ENCODE results near the gene CARS2. TPM values are rescaled to one million over a fixed set of nuclear protein-coding genes. Genes with fewer than 3 reads are reported as not detected.

CARS2 gene
- total RNA-seq, 2 experiments from 2014 or later = 78.9 to 84.8 TPM

- Mint-ChIP-seq H3K9me3 (no peaks in the 10 kb centered on the region), H3K36me3 (peaks cover 4% of the 10 kb centered on the region), H3K27me3 (no peaks in the 10 kb centered on the region), H3K27ac (no peak overlapping the region), H3K4me1 (peaks cover 5% of the 10 kb centered on the region), H3K4me3 (no peak overlapping the region)
- ATAC-seq (ENCODE audit: low read depth) (no peak), DNase-seq (no peak)
- POLR2A ChIA-PET = interaction anchor here (0.7 kb wide), 1 partner anchor 62 kb away, joined by 4 read pairs; no protein-coding TSS in a partner anchor
These were observed 55.5 kb downstream of the CARS2 start for GRCh38 chr13:110650436-110650835.

GRCh38 chr13:110649551-110649950 is 56.4 kb downstream of the CARS2 start:
- H3K4me3 Mint-ChIP-seq = no peak overlapping the region

GRCh38 chr13:110648848-110649421 is 57.0 kb downstream of the CARS2 start:
- no peaks in the 10 kb centered on the region for H3K9me3 Mint-ChIP-seq

More at GRCh38 chr13:110649551-110649950, 56.4 kb downstream of the CARS2 start:
- Mint-ChIP-seq H3K27me3 (no peaks in the 10 kb centered on the region), H3K36me3 (peaks cover 4% of the 10 kb centered on the region), H3K4me1 (peaks cover 5% of the 10 kb centered on the region), H3K9me3 (no peaks in the 10 kb centered on the region), H3K27ac (no peak overlapping the region)
- POLR2A ChIA-PET = interaction anchor here (0.7 kb wide), 1 partner anchor 63 kb away, joined by 4 read pairs; no protein-coding TSS in a partner anchor
- no peak for ATAC-seq (ENCODE audit: low read depth)
- DNase-seq = no peak

GRCh38 chr13:110648146-110648819 is 57.6 kb downstream of the CARS2 start:
- Mint-ChIP-seq H3K27ac (peak overlapping the region; percentile 48), H3K36me3 (peaks cover 4% of the 10 kb centered on the region), H3K4me1 (peaks cover 3% of the 10 kb centered on the region), H3K27me3 (no peaks in the 10 kb centered on the region), H3K4me3 (no peak overlapping the region), H3K9me3 (no peaks in the 10 kb centered on the region)
- POLR2A ChIA-PET = no interaction called here
- ATAC-seq (ENCODE audit: low read depth) (no peak), DNase-seq (no peak)

More at GRCh38 chr13:110648848-110649421, 57.0 kb downstream of the CARS2 start:
- Mint-ChIP-seq H3K4me3 (no peak overlapping the region), H3K27me3 (no peaks in the 10 kb centered on the region), H3K4me1 (peaks cover 5% of the 10 kb centered on the region), H3K36me3 (peaks cover 4% of the 10 kb centered on the region), H3K27ac (no peak overlapping the region)
- POLR2A ChIA-PET = no interaction called here
- DNase-seq (no peak), ATAC-seq (ENCODE audit: low read depth) (no peak)

- Mint-ChIP-seq H3K36me3 (peaks cover 5% of the 10 kb centered on the region), H3K27ac (no peak overlapping the region)
- POLR2A ChIA-PET = interaction anchor here (0.6 kb wide), 1 partner anchor 1974 kb away, joined by 3 read pairs; no protein-coding TSS in a partner anchor
These were observed 58.6 kb downstream of the CARS2 start for GRCh38 chr13:110647365-110647737.

GRCh38 chr13:110646442-110647364 is 59.2 kb downstream of the CARS2 start:
- POLR2A ChIA-PET = interaction anchor here (0.9 kb wide), 2 partner anchors 68 to 111 kb away, joined by 3 read pairs; no protein-coding TSS in a partner anchor

More at GRCh38 chr13:110647365-110647737, 58.6 kb downstream of the CARS2 start:
- Mint-ChIP-seq H3K27me3 (no peaks in the 10 kb centered on the region), H3K4me1 (peaks cover 1% of the 10 kb centered on the region), H3K9me3 (no peaks in the 10 kb centered on the region), H3K4me3 (no peak overlapping the region)
- ATAC-seq (ENCODE audit: low read depth) (no peak), DNase-seq (no peak)

GRCh38 chr13:110645750-110646149 is 60.2 kb downstream of the CARS2 start:
- Mint-ChIP-seq H3K4me3 (no peak overlapping the region), H3K27me3 (no peaks in the 10 kb centered on the region), H3K27ac (no peak overlapping the region), H3K4me1 (peaks cover 1% of the 10 kb centered on the region), H3K9me3 (no peaks in the 10 kb centered on the region), H3K36me3 (peaks cover 4% of the 10 kb centered on the region)
- ATAC-seq (ENCODE audit: low read depth) = no peak
- POLR2A ChIA-PET = interaction anchor here (0.9 kb wide), 2 partner anchors 69 to 110 kb away, joined by 3 read pairs; no protein-coding TSS in a partner anchor
- no peak for DNase-seq

More at GRCh38 chr13:110646442-110647364, 59.2 kb downstream of the CARS2 start:
- no peak for ATAC-seq (ENCODE audit: low read depth)
- H3K36me3 Mint-ChIP-seq = peaks cover 4% of the 10 kb centered on the region
- DNase-seq = no peak
- no peak overlapping the region for H3K27ac Mint-ChIP-seq
- no peaks in the 10 kb centered on the region for H3K9me3 Mint-ChIP-seq
- H3K4me3 Mint-ChIP-seq = no peak overlapping the region
- peaks cover 1% of the 10 kb centered on the region for H3K4me1 Mint-ChIP-seq
- no peaks in the 10 kb centered on the region for H3K27me3 Mint-ChIP-seq

- Mint-ChIP-seq H3K9me3 (no peaks in the 10 kb centered on the region), H3K36me3 (peaks cover 5% of the 10 kb centered on the region), H3K4me3 (no peak overlapping the region), H3K4me1 (peaks cover 1% of the 10 kb centered on the region), H3K27ac (no peak overlapping the region), H3K27me3 (no peaks in the 10 kb centered on the region)
- POLR2A ChIA-PET = interaction anchor here (0.9 kb wide), 1 partner anchor 70 kb away, joined by 4 read pairs; no protein-coding TSS in a partner anchor
- peak; percentile 67 for DNase-seq
- peak; percentile 94 for ATAC-seq (ENCODE audit: low read depth)
These were observed 60.9 kb downstream of the CARS2 start for GRCh38 chr13:110644892-110645521.

- no peaks in the 10 kb centered on the region for H3K9me3 Mint-ChIP-seq
- no peak for DNase-seq
- H3K4me3 Mint-ChIP-seq = no peak overlapping the region
- no peak for ATAC-seq (ENCODE audit: low read depth)
- POLR2A ChIA-PET = no interaction called here
- peaks cover 1% of the 10 kb centered on the region for H3K4me1 Mint-ChIP-seq
- H3K27ac Mint-ChIP-seq = no peak overlapping the region
- peaks cover 6% of the 10 kb centered on the region for H3K36me3 Mint-ChIP-seq
- no peaks in the 10 kb centered on the region for H3K27me3 Mint-ChIP-seq
These were observed 62.0 kb downstream of the CARS2 start for GRCh38 chr13:110643768-110644421.

GRCh38 chr13:110643324-110643723 is 62.6 kb downstream of the CARS2 start:
- DNase-seq (no peak), ATAC-seq (ENCODE audit: low read depth) (no peak)
- Mint-ChIP-seq H3K27ac (no peak overlapping the region), H3K4me3 (no peak overlapping the region), H3K27me3 (no peaks in the 10 kb centered on the region), H3K4me1 (peaks cover 1% of the 10 kb centered on the region), H3K36me3 (peaks cover 7% of the 10 kb centered on the region), H3K9me3 (no peaks in the 10 kb centered on the region)
- POLR2A ChIA-PET = no interaction called here

- H3K27ac Mint-ChIP-seq = no peak overlapping the region
- ATAC-seq (ENCODE audit: low read depth) = no peak
- peaks cover 7% of the 10 kb centered on the region for H3K36me3 Mint-ChIP-seq
- no peak overlapping the region for H3K4me3 Mint-ChIP-seq
- no peaks in the 10 kb centered on the region for H3K4me1 Mint-ChIP-seq
- POLR2A ChIA-PET = no interaction called here
- no peaks in the 10 kb centered on the region for H3K9me3 Mint-ChIP-seq
- H3K27me3 Mint-ChIP-seq = no peaks in the 10 kb centered on the region
- DNase-seq = no peak
These were observed 63.5 kb downstream of the CARS2 start for GRCh38 chr13:110642291-110642981.
